Skeletal muscle cell (primary cell): ENCODE data around the gene PDHA2.
"Not testable (repeated sequence)": the region's sequence is repeated elsewhere in the genome, so short reads cannot be mapped to it uniquely, and the experiment has no call there.

Experiments used
- DNase-seq: peaks from one replicate; pipeline ENCODE4 v3.0.0-alpha.2; 2010; ENCODE audit warnings: low read depth
- H3K4me3 ChIP-seq: 2 replicates; pipeline ENCODE4 v1.5.1; 2011; ENCODE audit warnings: low read depth, mild to moderate bottlenecking, control low read depth, low read length, moderate library complexity

PDHA2 gene

GRCh38 chr4:95839891-95840290 lies at the start of gene PDHA2:
TSS of gene PDHA2 (plus strand) at chr4:95840093. CDS start at chr4:95840151, 58 bp downstream.
- no peak for DNase-seq
- H3K4me3 ChIP-seq, result no peak within 1 kb of the TSS

- no peak overlapping the region for H3K4me3 ChIP-seq
- DNase-seq, result no peak
These were observed 41.9 kb upstream of the PDHA2 start for GRCh38 chr4:95798003-95798402.

GRCh38 chr4:95798727-95799126 lies 41.2 kb upstream of the PDHA2 start:
- DNase-seq, result no peak

DNA sequence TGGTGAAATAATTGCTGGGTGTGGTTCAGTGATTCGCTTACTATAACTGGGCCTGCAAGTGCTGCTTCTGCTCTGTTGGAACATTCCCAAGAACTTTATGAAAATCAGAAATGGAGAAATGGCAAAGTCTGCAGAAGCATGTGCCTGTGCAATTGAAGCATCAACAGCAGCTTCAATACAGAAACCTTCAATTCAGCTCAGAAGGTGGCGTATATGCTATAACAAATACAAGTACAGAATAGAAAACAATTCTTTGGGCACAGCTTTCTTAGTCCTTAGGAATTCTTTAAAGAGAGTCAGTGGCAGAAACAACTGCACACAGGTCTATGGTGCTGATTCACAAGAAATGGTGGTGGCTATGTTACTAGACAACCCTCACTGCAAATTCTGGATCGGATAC lies 18.0 kb upstream of the PDHA2 start:
- no peak for DNase-seq
- no peak overlapping the region for H3K4me3 ChIP-seq

More at GRCh38 chr4:95798727-95799126, 41.2 kb upstream of the PDHA2 start:
- H3K4me3 ChIP-seq, result no peak overlapping the region

DNA sequence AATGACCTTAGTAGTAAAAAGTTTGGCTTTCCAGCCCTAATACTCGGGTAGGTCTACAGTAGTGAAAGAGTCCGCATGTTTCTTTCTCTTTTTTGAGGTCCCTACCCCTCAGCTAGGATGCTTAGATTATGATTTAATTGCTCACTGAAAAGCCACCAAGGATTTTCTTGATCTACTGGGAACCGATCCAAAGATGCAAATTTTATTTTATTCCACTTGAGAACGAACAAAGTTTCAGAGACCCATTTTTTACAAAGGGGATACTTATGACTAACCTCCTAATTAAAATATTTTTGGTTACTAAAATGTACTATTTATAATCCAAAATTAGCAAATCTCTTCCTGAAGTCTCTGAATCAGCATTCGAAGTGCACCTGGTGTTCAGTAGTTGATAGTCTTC lies 14.3 kb upstream of the PDHA2 start:
- no peak overlapping the region for H3K4me3 ChIP-seq
- DNase-seq, result no peak

DNA sequence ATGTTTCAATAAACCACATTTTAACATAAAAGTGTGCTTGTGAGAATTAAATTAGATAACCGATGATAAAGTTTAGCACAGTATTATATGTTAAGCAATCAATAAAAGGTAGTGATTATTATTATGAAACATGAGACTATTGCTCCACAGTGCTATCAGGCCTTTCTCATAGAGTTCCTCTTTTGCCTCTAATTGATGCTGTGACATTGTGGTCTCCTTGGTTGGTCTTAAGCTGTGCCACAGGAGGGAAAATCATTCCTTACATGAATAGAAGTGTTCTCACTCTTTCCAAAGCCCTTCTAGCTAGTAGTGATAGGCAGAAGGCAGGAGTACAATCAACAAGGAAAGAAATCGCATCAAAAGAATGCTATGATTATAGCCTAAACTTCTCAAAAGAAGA lies 9.2 kb upstream of the PDHA2 start:
- H3K4me3 ChIP-seq, result no peak overlapping the region

GRCh38 chr4:95831166-95831565 lies 8.7 kb upstream of the PDHA2 start:
- no peak for DNase-seq

More for the DNA sequence above, 9.2 kb upstream of the PDHA2 start:
- no peak for DNase-seq

DNA sequence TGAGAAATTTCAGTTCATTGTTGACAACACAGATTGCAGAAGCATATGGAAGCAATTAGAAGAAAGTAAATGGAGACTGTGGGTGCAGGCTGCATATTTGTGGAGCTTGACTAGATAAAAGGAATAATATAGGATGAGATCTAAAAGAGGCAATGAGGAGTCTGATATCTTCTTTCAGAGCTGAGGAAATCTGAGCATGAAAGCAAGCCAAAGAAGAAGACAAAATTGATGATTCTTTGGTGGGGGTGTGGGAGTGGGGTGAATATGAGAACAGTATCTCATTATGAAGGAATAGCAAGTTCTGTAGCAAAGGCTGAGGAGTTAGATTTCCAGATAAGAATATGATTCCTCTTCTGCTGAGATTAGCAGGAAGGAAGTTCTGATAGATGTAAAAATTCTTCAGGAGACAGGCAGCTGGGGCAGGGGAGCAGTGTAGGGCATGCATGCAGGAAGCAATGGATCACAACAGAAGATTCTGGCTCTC lies 6.1 kb upstream of the PDHA2 start:
- DNase-seq, result no peak
- no peak overlapping the region for H3K4me3 ChIP-seq

More at GRCh38 chr4:95831166-95831565, 8.7 kb upstream of the PDHA2 start:
- H3K4me3 ChIP-seq, result no peak overlapping the region

- DNase-seq, result no peak
- H3K4me3 ChIP-seq, result no peak overlapping the region
These were observed 4.2 kb upstream of the PDHA2 start for GRCh38 chr4:95835672-95836071.

DNA sequence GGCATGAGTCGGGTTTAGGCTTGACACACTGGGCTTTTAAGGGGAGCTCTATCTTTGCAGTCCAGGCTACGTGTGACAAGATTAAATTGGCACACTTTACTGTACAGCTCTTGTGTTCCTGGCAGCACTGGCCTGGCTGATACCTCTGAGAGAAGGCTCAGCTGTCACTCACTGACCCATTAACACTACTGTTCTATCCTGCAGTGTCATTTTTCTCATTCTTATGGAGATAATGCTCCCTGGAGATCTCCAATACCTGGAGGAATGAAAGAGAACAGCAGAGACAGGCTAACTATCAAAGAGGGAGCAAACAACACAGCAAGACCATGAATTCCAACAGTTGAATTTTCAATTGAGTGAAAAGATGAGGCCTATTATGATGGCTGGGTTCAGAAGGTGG lies 1.7 kb upstream of the PDHA2 start:
- no peak for DNase-seq
- no peak overlapping the region for H3K4me3 ChIP-seq

DNA sequence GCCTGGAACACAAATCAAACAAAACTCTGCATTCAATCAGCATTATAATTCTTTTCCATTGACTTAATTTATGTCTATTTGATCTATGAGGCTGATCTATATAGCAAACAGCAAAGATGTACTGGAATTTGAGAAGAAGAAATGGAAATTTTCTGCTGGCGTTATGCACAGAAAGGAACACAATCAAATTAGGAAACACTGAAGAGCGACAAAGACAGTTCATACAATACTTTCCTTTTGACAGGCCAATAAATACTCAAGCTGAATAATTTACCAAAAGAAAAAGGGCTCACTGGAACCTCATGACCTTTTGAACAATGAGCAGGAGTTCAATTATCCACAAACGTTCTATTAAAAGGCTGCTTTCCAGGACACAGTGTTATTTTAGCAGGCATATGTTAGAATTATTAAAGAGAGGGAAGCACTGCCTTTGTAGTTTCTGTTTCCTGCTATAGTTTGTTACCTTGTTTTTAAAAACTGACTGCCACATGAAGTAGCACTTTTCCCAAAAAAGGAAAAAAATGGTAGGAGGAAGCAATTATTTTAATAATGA lies 8.1 kb downstream of the PDHA2 start:
- H3K4me3 ChIP-seq, result no peak overlapping the region
- DNase-seq, result no peak

DNA sequence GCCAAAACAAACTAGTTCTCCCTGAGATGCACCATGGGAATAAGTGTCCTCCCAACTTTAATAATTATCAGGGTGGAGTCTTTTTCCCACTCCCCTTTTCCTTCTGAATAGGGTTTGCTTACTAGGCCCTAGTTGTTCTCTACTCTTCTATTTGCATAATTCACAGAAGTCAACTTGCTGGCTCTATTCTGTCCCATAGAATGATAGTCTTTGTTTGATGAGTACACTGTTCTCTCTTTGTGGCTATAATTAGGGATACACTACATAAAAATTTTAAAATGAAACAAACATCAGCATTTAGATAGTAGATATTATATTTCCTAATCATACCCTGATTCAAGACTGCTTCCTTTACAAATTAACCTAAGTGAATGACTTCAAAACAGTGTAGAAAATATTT lies 10.3 kb downstream of the PDHA2 start:
- no peak for DNase-seq
- no peak overlapping the region for H3K4me3 ChIP-seq

DNA sequence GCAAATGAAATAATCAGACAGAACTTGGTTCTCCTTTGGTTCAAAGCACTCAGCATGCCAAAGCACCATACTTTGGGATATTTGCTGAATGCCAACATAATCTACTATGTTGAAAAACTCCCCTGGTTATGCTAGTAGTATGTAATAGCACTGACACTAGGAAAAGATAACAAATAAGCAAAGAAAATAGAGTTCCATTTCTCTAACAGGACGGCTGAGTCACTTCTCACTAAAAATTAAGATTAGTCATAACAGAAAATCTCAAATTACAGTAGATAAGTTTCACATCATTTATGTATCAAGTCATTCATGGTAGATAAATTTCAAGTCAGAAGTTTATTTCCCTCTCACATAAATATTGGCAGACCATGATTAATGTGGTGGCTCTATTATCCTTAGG lies 17.9 kb downstream of the PDHA2 start:
- no peak overlapping the region for H3K4me3 ChIP-seq
- no peak for DNase-seq

DNA sequence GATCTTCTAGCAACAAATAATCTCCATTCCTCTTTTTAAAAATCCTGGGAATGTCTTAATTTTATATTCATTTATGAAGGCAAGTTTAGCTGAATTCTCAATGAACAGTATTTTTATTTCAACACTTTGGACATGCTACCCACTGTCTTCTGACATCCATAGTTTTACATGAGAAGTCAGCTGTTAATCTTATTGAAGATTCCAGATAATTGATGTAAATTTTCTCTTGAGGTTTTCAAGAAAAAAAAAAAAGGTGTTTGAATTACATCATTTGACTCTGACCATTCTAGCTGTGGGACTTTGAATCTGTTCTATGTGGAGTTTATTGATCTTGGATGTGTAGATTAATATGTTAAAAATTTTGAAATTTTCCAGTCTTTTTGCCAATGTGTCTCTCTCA lies 28.0 kb downstream of the PDHA2 start:
- no peak overlapping the region for H3K4me3 ChIP-seq
- no peak for DNase-seq

DNA sequence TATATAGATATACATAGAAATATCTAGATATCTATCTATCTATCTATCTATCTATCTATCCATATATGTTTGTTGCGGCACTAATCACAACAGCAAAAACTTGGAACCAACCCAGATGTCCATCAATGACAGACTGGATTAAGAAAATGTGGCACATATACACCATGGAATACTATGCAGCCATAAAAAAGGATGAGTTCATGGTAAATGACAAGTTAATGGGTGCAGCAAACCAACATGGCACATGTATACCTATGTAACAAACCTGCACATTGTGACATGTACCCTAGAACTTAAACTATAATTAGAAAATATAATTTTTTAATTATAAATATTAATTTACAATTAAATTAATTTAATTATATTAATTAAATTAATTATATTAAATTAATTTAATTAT lies 29.5 kb downstream of the PDHA2 start:
- not testable (repeated sequence) for DNase-seq, H3K4me3 ChIP-seq

GRCh38 chr4:95869961-95870500 lies 30.1 kb downstream of the PDHA2 start:
- DNase-seq, result no peak

GRCh38 chr4:95877636-95878035 lies 37.7 kb downstream of the PDHA2 start:
- DNase-seq, result no peak
- no peak overlapping the region for H3K4me3 ChIP-seq

More at GRCh38 chr4:95869961-95870500, 30.1 kb downstream of the PDHA2 start:
- no peak overlapping the region for H3K4me3 ChIP-seq

GRCh38 chr4:95887551-95887950 lies 47.7 kb downstream of the PDHA2 start:
- no peak for DNase-seq
- H3K4me3 ChIP-seq, result no peak overlapping the region

DNA sequence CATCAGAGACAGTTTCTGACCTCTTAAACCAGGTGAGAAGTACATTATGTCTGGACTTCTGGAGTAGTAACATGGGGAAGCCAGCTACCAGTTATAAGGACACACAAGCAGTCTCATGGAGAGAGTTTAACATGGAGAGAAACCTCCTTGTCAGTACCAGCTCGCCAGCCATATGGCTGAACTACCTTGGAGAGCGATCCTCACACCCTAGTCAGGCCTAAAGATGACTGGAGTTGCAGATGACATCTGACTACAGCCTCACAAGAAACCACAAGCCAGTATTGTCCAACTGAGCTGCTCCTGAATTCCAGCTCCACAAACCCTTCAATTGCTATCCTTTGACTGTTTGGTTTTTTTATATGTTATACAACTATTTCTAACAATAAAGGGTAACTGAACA lies 49.8 kb downstream of the PDHA2 start:
- no peak overlapping the region for H3K4me3 ChIP-seq
- no peak for DNase-seq
